ENCODE results near the gene FECH. TPM values are rescaled to one million over a fixed set of nuclear protein-coding genes. Genes with fewer than 3 reads are reported as not detected.

Gene FECH
- total and polyA plus RNA-seq, 10 of the 15 experiments (the other 5 are each of a cell fraction or from before 2014, with no cell fraction given): 9.9 to 50.0 (median 30.1) TPM

GRCh38 chr18:57544936-57545660, 41.4 kb downstream of the FECH start (continued):
- TF ChIP-seq SPI1 (IDR thresholded peaks at IDR 0.05; ENCODE audit: borderline replicate concordance, insufficient read depth, low read depth, low read length): peak; percentile 86
- TF ChIP-seq E2F8 (IDR thresholded peaks at IDR 0.05; ENCODE audit: low read depth, partially characterized antibody): no peak
- no peak for TF ChIP-seq EED (IDR thresholded peaks at IDR 0.05; ENCODE audit: low read depth)
- TF ChIP-seq, protein P1, sequence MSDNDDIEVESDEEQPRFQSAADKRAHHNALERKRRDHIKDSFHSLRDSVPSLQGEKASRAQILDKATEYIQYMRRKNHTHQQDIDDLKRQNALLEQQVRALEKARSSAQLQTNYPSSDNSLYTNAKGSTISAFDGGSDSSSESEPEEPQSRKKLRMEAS (IDR thresholded peaks at IDR 0.05; ENCODE audit: low read depth, low read length): no peak
- TF ChIP-seq TCF12 (IDR thresholded peaks at IDR 0.05; ENCODE audit: low read depth, low read length): no peak
- TF ChIP-seq ZBTB40 (IDR thresholded peaks at IDR 0.05; ENCODE audit: borderline replicate concordance): no peak
- TF ChIP-seq RCOR1 (conservative IDR thresholded peaks at IDR 0.05; ENCODE audit: low read depth, low read length): no peak
- no peak for TF ChIP-seq YBX1 (IDR thresholded peaks at IDR 0.05)
- TF ChIP-seq MYC (IDR thresholded peaks at IDR 0.05; ENCODE audit: insufficient read depth, insufficient read length, insufficient replicate concordance, low read length, severe bottlenecking): no peak
- peak; percentile 45; the same call in 1 of the 2 replicates for TF ChIP-seq MTA2 (IDR thresholded peaks at IDR 0.05; ENCODE audit: low read depth)
- TF ChIP-seq BCL11A (IDR thresholded peaks at IDR 0.05; ENCODE audit: low read depth, low read length): no peak
- TF ChIP-seq CBX5 (IDR thresholded peaks at IDR 0.05; ENCODE audit: low read depth): no peak
- no peak for TF ChIP-seq HSF1 (IDR thresholded peaks at IDR 0.05; ENCODE audit: low read depth, low read length)
- TF ChIP-seq ZNF592 (IDR thresholded peaks at IDR 0.05): no peak
- TF ChIP-seq ZSCAN29 (IDR thresholded peaks at IDR 0.05): no peak
- no peak for TF ChIP-seq KAT2A (conservative IDR thresholded peaks at IDR 0.05; ENCODE audit: control insufficient read depth, low read depth, low read length)

Data from GM12878 (cell line).